HepG2 (cell line): Measurements from ENCODE around the gene NECTIN2. TPM values are rescaled to one million over a fixed set of nuclear protein-coding genes. Genes with fewer than 3 reads are reported as not detected.

Experiments used
- GABPB1 ChIP-seq: IDR thresholded peaks from 2 replicates; pipeline ENCODE4 v1.6.1; 2016; ENCODE audit warnings: mild to moderate bottlenecking, missing genetic modification reagents, moderate library complexity, missing compliant biosample characterization
- HIVEP1 ChIP-seq: sonication (generic); formaldehyde crosslinking; IDR thresholded peaks from 2 replicates; pipeline ENCODE4 v1.4.0; 2020; ENCODE audit warnings: mild to moderate bottlenecking, missing genetic modification reagents
- HNRNPLL ChIP-seq: fragments of 200-400 bp; formaldehyde crosslinking; IDR thresholded peaks from 2 replicates; pipeline ENCODE4 v1.6.1; 2017; ENCODE audit warnings: mild to moderate bottlenecking, low read depth, low read length; ENCODE audit not compliant: poor library complexity, severe bottlenecking
- KAT8 ChIP-seq: IDR thresholded peaks from 2 replicates; pipeline ENCODE4 v1.6.1; 2016; ENCODE audit warnings: missing genetic modification reagents, missing compliant biosample characterization
- PTBP1 ChIP-seq: fragments of 200-400 bp; formaldehyde crosslinking; IDR thresholded peaks from 2 replicates; pipeline ENCODE4 v1.6.1; 2018; ENCODE audit warnings: low read length, low read depth; ENCODE audit not compliant: poor library complexity, severe bottlenecking
- RXRA ChIP-seq: sonication (generic); formaldehyde crosslinking; IDR thresholded peaks from 2 replicates; pipeline ENCODE4 v1.5.1; 2020; ENCODE audit warnings: missing genetic modification reagents
- SMAD9 ChIP-seq: sonication (generic); formaldehyde crosslinking; IDR thresholded peaks from 2 replicates; pipeline ENCODE4 v1.5.1; 2020; ENCODE audit warnings: mild to moderate bottlenecking, missing genetic modification reagents
- SMYD3 ChIP-seq: sonication (generic); formaldehyde crosslinking; IDR thresholded peaks from 2 replicates; pipeline ENCODE4 v1.8.1; 2023; ENCODE audit warnings: mild to moderate bottlenecking, missing genetic modification reagents
- TAF1 ChIP-seq: sonication (generic); formaldehyde crosslinking; IDR thresholded peaks from 2 replicates; pipeline ENCODE4 v1.4.0; 2020; ENCODE audit warnings: missing genetic modification reagents
- TGIF2 ChIP-seq: IDR thresholded peaks from 2 replicates; pipeline ENCODE4 v1.6.1; 2016; ENCODE audit warnings: control low read depth, missing compliant biosample characterization
- ZFP82 ChIP-seq: sonication (generic); formaldehyde crosslinking; IDR thresholded peaks from 2 replicates; pipeline ENCODE4 v1.5.1; 2020; ENCODE audit warnings: mild to moderate bottlenecking, missing genetic modification reagents, borderline replicate concordance
- ZNF136 ChIP-seq: sonication (generic); formaldehyde crosslinking; IDR thresholded peaks from 2 replicates; pipeline ENCODE4 v1.8.1; 2022; ENCODE audit warnings: low read depth, mild to moderate bottlenecking, moderate library complexity, missing genetic modification reagents
- ZNF160 ChIP-seq: sonication (generic); formaldehyde crosslinking; IDR thresholded peaks from 2 replicates; pipeline ENCODE4 v1.8.0; 2022; ENCODE audit warnings: mild to moderate bottlenecking, inconsistent platforms, missing genetic modification reagents
- ZNF263 ChIP-seq: sonication (generic); formaldehyde crosslinking; IDR thresholded peaks from 2 replicates; pipeline ENCODE4 v1.4.0; 2020; ENCODE audit warnings: missing genetic modification reagents
- ZNF556 ChIP-seq: sonication (generic); formaldehyde crosslinking; IDR thresholded peaks from 2 replicates; pipeline ENCODE4 v1.4.0; 2020; ENCODE audit warnings: mild to moderate bottlenecking, missing genetic modification reagents, borderline replicate concordance
- polyA plus RNA-seq, 8 experiments: library from polyadenylated mRNA; depleted of rRNA in 3 of 8; stranded (reverse) in 7 of 8; unstranded in 1 of 8; fragments of >200 nt; fragmentation: Illumina TruSeq in 4 of 8; extraction: Trizol in 4 of 8; gene quantifications; 2 replicates each; pipeline versions ENCODE4 v1.2.1 to v1.2.3, GENCODE V29; 2011 to 2016; ENCODE audit warnings: low read depth in 4 of 8, missing spikeins in 1 of 8, mixed read lengths in 1 of 8; ENCODE audit not compliant: insufficient read depth in 1 of 8
- total RNA-seq, 5 experiments: library from RNA; depleted of rRNA; stranded (reverse); fragments of >200 nt; fragmentation: Illumina TruSeq; extraction: Trizol; gene quantifications; 2 replicates each; pipeline ENCODE4 v1.2.3, GENCODE V29; 2016; ENCODE audit warnings: low read depth in 1 of 5
- TF ChIP-seq, protein P1 (sequence below): sonication (generic); formaldehyde crosslinking; IDR thresholded peaks from 2 replicates; pipeline ENCODE4 v1.8.1; 2023; ENCODE audit warnings: mild to moderate bottlenecking, missing genetic modification reagents
- TF ChIP-seq, protein P2 (sequence below): sonication (generic); formaldehyde crosslinking; IDR thresholded peaks from 2 replicates; pipeline ENCODE4 v1.9.0; 2021; ENCODE audit warnings: missing genetic modification reagents, borderline replicate concordance
- TF ChIP-seq, protein P3 (sequence below): sonication (generic); formaldehyde crosslinking; IDR thresholded peaks from 2 replicates; pipeline ENCODE4 v1.5.0; 2020; ENCODE audit warnings: missing genetic modification reagents, mild to moderate bottlenecking, borderline replicate concordance
- TF ChIP-seq, protein P4 (sequence below): sonication (generic); formaldehyde crosslinking; IDR thresholded peaks from 2 replicates; pipeline ENCODE4 v1.5.1; 2020; ENCODE audit warnings: mild to moderate bottlenecking, missing genetic modification reagents, borderline replicate concordance
- TF ChIP-seq, protein P5 (sequence below): sonication (generic); formaldehyde crosslinking; IDR thresholded peaks from 2 replicates; pipeline ENCODE4 v1.8.0; 2022; ENCODE audit warnings: mild to moderate bottlenecking, missing genetic modification reagents, moderate library complexity

NECTIN2 gene
- total and polyA plus RNA-seq, 2 of the 13 experiments (the other 11 are each of a cell fraction or from before 2014, with no cell fraction given) = 75.4 to 114 TPM

DNA sequence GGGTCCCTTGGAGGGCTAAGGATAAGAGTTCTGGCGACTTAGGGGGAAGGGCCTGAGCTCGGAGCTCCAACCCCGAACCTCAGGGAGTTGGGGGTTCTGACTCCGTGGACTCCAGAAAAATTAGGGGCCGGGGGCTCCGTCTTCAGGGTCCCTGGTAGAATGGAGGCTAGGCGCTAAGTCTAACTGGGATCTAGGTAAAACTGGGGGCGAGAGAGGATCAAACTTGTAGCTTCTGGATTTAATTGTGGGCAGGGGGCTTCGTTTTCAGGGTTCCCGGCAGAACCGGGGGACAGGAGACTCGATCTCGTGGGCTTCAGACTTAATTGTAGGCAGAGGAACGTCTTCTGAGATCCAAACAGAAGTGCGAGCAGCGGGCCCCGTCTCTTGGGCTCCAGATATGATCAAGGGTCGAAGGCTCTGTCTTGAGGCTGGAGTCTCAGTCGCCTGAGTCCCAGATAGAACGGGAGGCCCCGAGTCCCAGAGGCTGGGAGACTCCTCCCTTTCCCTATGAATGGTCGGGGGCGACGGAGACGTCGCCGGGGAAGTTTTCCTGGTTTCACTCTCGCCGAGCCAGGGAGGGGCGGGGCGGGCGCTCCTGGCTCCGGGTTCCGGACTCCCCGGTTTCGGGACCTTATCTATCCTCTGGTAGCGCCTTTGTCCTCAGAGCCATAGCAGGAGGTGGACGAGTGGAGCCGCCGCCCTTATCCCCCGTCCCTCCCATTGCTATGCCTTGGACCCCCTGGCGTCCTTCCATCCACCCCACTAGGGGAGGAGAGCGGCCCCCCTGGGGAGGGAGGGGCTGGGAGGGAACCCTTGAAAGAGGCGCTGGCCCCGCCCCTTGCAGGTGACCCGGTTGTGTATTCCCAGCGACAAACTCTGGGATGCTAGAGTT is 1.3 kb downstream of the NECTIN2 start (continued):
- TF ChIP-seq, protein P1, sequence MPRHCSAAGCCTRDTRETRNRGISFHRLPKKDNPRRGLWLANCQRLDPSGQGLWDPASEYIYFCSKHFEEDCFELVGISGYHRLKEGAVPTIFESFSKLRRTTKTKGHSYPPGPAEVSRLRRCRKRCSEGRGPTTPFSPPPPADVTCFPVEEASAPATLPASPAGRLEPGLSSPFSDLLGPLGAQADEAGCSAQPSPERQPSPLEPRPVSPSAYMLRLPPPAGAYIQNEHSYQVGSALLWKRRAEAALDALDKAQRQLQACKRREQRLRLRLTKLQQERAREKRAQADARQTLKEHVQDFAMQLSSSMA (CRISPR knock-in tag) = no peak
- TF ChIP-seq TAF1 (CRISPR knock-in tag) = peak; percentile 21
- 0 out of 2 replicates have a peak, but pooled peaks have one; percentile 26 for TF ChIP-seq TGIF2 (CRISPR knock-in tag)
- TF ChIP-seq, protein P2, sequence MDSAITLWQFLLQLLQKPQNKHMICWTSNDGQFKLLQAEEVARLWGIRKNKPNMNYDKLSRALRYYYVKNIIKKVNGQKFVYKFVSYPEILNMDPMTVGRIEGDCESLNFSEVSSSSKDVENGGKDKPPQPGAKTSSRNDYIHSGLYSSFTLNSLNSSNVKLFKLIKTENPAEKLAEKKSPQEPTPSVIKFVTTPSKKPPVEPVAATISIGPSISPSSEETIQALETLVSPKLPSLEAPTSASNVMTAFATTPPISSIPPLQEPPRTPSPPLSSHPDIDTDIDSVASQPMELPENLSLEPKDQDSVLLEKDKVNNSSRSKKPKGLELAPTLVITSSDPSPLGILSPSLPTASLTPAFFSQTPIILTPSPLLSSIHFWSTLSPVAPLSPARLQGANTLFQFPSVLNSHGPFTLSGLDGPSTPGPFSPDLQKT = no peak
- 0 out of 2 replicates have a peak, but pooled peaks have one; percentile 39 for TF ChIP-seq ZNF136 (CRISPR knock-in tag)
- 0 out of 2 replicates have a peak, but pooled peaks have one; percentile 28 for TF ChIP-seq SMAD9
- peak; percentile 17; the same call in 1 of the 2 replicates for TF ChIP-seq ZNF556 (CRISPR knock-in tag)
- TF ChIP-seq KAT8 (CRISPR knock-in tag) = peak; percentile 28; the same call in 1 of the 2 replicates
- peak; percentile 26 for TF ChIP-seq RXRA (CRISPR knock-in tag)
- TF ChIP-seq ZNF263 (CRISPR knock-in tag) = peak; percentile 68
- TF ChIP-seq, protein P3, sequence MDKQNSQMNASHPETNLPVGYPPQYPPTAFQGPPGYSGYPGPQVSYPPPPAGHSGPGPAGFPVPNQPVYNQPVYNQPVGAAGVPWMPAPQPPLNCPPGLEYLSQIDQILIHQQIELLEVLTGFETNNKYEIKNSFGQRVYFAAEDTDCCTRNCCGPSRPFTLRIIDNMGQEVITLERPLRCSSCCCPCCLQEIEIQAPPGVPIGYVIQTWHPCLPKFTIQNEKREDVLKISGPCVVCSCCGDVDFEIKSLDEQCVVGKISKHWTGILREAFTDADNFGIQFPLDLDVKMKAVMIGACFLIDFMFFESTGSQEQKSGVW (CRISPR knock-in tag) = no peak
- TF ChIP-seq ZFP82 = 0 out of 2 replicates have a peak, but pooled peaks have one; percentile 21
- TF ChIP-seq PTBP1 = no peak
- TF ChIP-seq, protein P4, sequence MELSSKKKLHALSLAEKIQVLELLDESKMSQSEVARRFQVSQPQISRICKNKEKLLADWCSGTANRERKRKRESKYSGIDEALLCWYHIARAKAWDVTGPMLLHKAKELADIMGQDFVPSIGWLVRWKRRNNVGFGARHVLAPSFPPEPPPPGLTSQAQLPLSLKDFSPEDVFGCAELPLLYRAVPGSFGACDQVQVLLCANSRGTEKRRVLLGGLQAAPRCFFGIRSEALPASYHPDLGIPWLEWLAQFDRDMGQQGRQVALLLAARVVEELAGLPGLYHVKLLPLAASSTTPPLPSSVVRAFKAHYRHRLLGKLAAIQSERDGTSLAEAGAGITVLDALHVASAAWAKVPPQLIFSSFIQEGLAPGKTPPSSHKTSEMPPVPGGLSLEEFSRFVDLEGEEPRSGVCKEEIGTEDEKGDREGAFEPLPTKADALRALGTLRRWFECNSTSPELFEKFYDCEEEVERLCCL (CRISPR knock-in tag) = no peak
- TF ChIP-seq, protein P5, sequence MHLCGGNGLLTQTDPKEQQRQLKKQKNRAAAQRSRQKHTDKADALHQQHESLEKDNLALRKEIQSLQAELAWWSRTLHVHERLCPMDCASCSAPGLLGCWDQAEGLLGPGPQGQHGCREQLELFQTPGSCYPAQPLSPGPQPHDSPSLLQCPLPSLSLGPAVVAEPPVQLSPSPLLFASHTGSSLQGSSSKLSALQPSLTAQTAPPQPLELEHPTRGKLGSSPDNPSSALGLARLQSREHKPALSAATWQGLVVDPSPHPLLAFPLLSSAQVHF (CRISPR knock-in tag) = no peak
- peak; percentile 84 for TF ChIP-seq GABPB1
- TF ChIP-seq ZNF160 = no peak
- no peak for TF ChIP-seq SMYD3 (CRISPR knock-in tag)
- peak; percentile 24 for TF ChIP-seq HNRNPLL
- peak; percentile 24; the same call in 1 of the 2 replicates for TF ChIP-seq HIVEP1 (CRISPR knock-in tag)
